GM19324 (cell line): ENCODE measurements around the gene RO60.

Source experiments
- ATAC-seq: cut with Tn5 transposase; IDR thresholded peaks from one replicate; pipeline ENCODE4 v1.9.1; 2021; ENCODE audit warnings: mild to moderate bottlenecking, moderate library complexity; ENCODE audit not compliant: unreplicated experiment, low FRiP score

RO60 gene

GRCh38 chr1:193104907-193105820 lies 45.8 kb downstream of the RO60 start, which contains the start of gene GLRX2:
GLRX2 (minus strand) TSS chr1:193105414; CDS start chr1:193105382, 32 bp downstream.
- peak; percentile 95 for ATAC-seq

GRCh38 chr1:193105821-193106177 lies 46.4 kb downstream of the RO60 start:
- no peak for ATAC-seq

- no peak for ATAC-seq
Observed at GRCh38 chr1:193108471-193108870, 49.1 kb downstream of the RO60 start.
